Superior temporal gyrus (tissue), 1 donor: ENCODE data around the gene ANKRD10.

Source experiments
- DNase-seq: peaks from one replicate; pipeline ENCODE4 v3.0.0-alpha.2; 2016; ENCODE audit errors: extremely low spot score

Gene ANKRD10

GRCh38 chr13:110914331-110915056 is 375 bp downstream of the ANKRD10 start:
- peak; percentile 55 for DNase-seq

- DNase-seq: peak; percentile 22
These were observed 863 bp downstream of the ANKRD10 start for GRCh38 chr13:110914081-110914330.

GRCh38 chr13:110913322-110914080 is 1.4 kb downstream of the ANKRD10 start:
- DNase-seq: peak; percentile 35

- no peak for DNase-seq
These were observed 2.2 kb downstream of the ANKRD10 start for GRCh38 chr13:110912651-110913051.

GRCh38 chr13:110911880-110912279 is 3.0 kb downstream of the ANKRD10 start:
- DNase-seq: no peak

- no peak for DNase-seq
These were observed 4.6 kb downstream of the ANKRD10 start for GRCh38 chr13:110910013-110910890.

GRCh38 chr13:110907951-110908898 is 6.6 kb downstream of the ANKRD10 start:
- DNase-seq: no peak

- DNase-seq: no peak
These were observed 7.6 kb downstream of the ANKRD10 start for GRCh38 chr13:110907301-110907700.

GRCh38 chr13:110904748-110905147 is 10.1 kb downstream of the ANKRD10 start:
- no peak for DNase-seq

GRCh38 chr13:110902370-110902769 is 12.5 kb downstream of the ANKRD10 start:
- DNase-seq: peak; percentile 39

GRCh38 chr13:110897521-110897920 is 17.3 kb downstream of the ANKRD10 start:
- no peak for DNase-seq

GRCh38 chr13:110897014-110897413 is 17.9 kb downstream of the ANKRD10 start:
- DNase-seq: no peak

- no peak for DNase-seq
These were observed 20.8 kb downstream of the ANKRD10 start for GRCh38 chr13:110894086-110894485.

GRCh38 chr13:110893571-110893970 is 21.3 kb downstream of the ANKRD10 start:
- no peak for DNase-seq

- no peak for DNase-seq
These were observed 24.3 kb downstream of the ANKRD10 start for GRCh38 chr13:110890279-110891165.

- no peak for DNase-seq
These were observed 26.5 kb downstream of the ANKRD10 start for GRCh38 chr13:110888390-110888789.

GRCh38 chr13:110887597-110888333 is 27.1 kb downstream of the ANKRD10 start:
- peak; percentile 64 for DNase-seq

- DNase-seq: no peak
These were observed 27.8 kb downstream of the ANKRD10 start for GRCh38 chr13:110886870-110887596.
